Endothelial cell of hepatic sinusoid (primary cell): ENCODE results near the gene HSPA4.
"Not testable (repeated sequence)": the region's sequence is repeated elsewhere in the genome, so short reads cannot be mapped to it uniquely, and the experiment has no call there.

Experiments
- in situ Hi-C: cut with HindIII; loops from 2 replicates; pipeline ENCODE4 v1.10.0; 2017; ENCODE audit warnings: low sequenced_read_pairs

The HSPA4 gene

GRCh38 chr5:133051542-133052316 is at the start of gene HSPA4:
Gene HSPA4 (plus strand): TSS chr5:133052013. CDS start chr5:133052251, 238 bp downstream.
- in situ Hi-C loops = loop anchor here (5.0 kb wide), 1 partner anchor 59 kb away; no protein-coding TSS in a partner anchor

- in situ Hi-C loops = loop anchor here (5.0 kb wide), 1 partner anchor 44 kb away; the partner anchor contains the start of gene AFF4
Measured at GRCh38 chr5:133006653-133007052, 45.2 kb upstream of the HSPA4 start.

GRCh38 chr5:133008455-133008854 is 43.4 kb upstream of the HSPA4 start:
- in situ Hi-C loops = loop anchor here (5.0 kb wide), 1 partner anchor 46 kb away; the partner anchor contains the start of gene AFF4

GRCh38 chr5:133015466-133015865 is 36.3 kb upstream of the HSPA4 start:
- in situ Hi-C loops = no loop called here

- in situ Hi-C loops = no loop called here
Measured at GRCh38 chr5:133017964-133018363, 33.8 kb upstream of the HSPA4 start.

- in situ Hi-C loops = not testable (repeated sequence)
Measured at GRCh38 chr5:133019471-133019870, 32.3 kb upstream of the HSPA4 start.

- in situ Hi-C loops = no loop called here
Measured at GRCh38 chr5:133025804-133026663, 25.8 kb upstream of the HSPA4 start, which contains the start of gene ZCCHC10. Gene ZCCHC10 (minus strand): TSS chr5:133026549. CDS start chr5:133026537, 12 bp downstream.

- in situ Hi-C loops = no loop called here
Measured at GRCh38 chr5:133026664-133027153, 25.1 kb upstream of the HSPA4 start.

GRCh38 chr5:133029416-133029815 is 22.4 kb upstream of the HSPA4 start:
- in situ Hi-C loops = no loop called here

GRCh38 chr5:133030343-133031005 is 21.3 kb upstream of the HSPA4 start:
- in situ Hi-C loops = no loop called here

GRCh38 chr5:133032852-133033742 is 18.7 kb upstream of the HSPA4 start:
- in situ Hi-C loops = no loop called here

GRCh38 chr5:133034064-133034463 is 17.7 kb upstream of the HSPA4 start:
- in situ Hi-C loops = no loop called here

- in situ Hi-C loops = no loop called here
Measured at GRCh38 chr5:133035224-133035623, 16.6 kb upstream of the HSPA4 start.

GRCh38 chr5:133036677-133037076 is 15.1 kb upstream of the HSPA4 start:
- in situ Hi-C loops = not testable (repeated sequence)

- in situ Hi-C loops = no loop called here
Measured at GRCh38 chr5:133041157-133041784, 10.5 kb upstream of the HSPA4 start.

- in situ Hi-C loops = no loop called here
Measured at GRCh38 chr5:133041910-133042309, 9.9 kb upstream of the HSPA4 start.

GRCh38 chr5:133046560-133046959 is 5.3 kb upstream of the HSPA4 start:
- in situ Hi-C loops = not testable (repeated sequence)

- in situ Hi-C loops = no loop called here
Measured at GRCh38 chr5:133047404-133047803, 4.4 kb upstream of the HSPA4 start.

- in situ Hi-C loops = no loop called here
Measured at GRCh38 chr5:133048993-133049725, 2.7 kb upstream of the HSPA4 start.
